ENCODE results near the gene MED29. TPM values are rescaled to one million over a fixed set of nuclear protein-coding genes. Genes with fewer than 3 reads are reported as not detected.
A peak's percentile ranks its signal among the peaks of the same experiment; 100 is the strongest.

MED29 gene
- total and polyA plus RNA-seq, 2 of the 13 experiments (the other 11 are each of a cell fraction or from before 2014, with no cell fraction given), result 14.0 to 19.7 TPM

DNA sequence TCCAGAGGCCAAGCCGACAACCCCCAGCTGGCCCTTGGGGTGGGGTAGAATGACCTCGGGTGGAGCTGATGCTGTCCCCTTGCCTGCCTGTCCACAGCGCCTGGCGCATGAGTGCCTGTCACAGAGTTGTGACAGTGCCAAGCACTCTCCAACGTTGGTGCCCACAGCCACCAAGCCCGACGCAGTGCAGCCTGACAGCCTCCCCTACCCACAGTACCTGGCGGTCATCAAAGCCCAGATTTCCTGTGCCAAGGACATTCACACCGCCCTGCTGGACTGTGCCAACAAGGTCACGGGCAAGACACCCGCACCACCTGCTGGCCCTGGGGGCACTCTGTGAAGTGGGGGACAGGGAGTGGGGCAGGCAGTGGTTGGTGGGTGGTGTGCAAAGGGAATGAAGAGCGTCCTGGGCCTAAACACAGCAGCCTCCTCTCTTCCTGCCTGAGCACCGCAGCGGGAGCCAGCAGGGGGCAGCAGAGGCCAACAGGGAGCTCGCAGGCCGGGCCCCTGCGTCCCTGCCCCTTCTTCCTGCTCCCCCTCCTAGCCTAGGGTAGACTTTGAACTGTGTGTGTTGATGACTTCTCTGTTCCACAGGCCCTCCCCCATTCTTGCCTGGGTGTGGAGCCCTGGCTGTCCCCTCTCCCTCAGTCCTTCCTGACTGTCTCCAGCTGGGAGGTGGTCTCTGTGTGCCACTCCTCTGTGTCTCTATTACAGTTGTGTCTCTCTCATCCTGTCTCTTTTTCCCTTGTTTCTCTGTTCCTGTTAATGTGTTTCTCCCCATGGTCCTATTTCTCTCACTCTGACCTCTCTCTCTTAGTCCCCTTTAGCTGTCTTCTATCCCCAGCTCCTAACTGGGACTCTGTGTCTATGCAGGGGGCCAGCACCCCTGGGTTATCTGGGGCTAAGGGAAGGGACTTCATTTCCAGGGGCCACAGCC is 6.5 kb downstream of the MED29 start (continued):
- TF ChIP-seq, protein P1, sequence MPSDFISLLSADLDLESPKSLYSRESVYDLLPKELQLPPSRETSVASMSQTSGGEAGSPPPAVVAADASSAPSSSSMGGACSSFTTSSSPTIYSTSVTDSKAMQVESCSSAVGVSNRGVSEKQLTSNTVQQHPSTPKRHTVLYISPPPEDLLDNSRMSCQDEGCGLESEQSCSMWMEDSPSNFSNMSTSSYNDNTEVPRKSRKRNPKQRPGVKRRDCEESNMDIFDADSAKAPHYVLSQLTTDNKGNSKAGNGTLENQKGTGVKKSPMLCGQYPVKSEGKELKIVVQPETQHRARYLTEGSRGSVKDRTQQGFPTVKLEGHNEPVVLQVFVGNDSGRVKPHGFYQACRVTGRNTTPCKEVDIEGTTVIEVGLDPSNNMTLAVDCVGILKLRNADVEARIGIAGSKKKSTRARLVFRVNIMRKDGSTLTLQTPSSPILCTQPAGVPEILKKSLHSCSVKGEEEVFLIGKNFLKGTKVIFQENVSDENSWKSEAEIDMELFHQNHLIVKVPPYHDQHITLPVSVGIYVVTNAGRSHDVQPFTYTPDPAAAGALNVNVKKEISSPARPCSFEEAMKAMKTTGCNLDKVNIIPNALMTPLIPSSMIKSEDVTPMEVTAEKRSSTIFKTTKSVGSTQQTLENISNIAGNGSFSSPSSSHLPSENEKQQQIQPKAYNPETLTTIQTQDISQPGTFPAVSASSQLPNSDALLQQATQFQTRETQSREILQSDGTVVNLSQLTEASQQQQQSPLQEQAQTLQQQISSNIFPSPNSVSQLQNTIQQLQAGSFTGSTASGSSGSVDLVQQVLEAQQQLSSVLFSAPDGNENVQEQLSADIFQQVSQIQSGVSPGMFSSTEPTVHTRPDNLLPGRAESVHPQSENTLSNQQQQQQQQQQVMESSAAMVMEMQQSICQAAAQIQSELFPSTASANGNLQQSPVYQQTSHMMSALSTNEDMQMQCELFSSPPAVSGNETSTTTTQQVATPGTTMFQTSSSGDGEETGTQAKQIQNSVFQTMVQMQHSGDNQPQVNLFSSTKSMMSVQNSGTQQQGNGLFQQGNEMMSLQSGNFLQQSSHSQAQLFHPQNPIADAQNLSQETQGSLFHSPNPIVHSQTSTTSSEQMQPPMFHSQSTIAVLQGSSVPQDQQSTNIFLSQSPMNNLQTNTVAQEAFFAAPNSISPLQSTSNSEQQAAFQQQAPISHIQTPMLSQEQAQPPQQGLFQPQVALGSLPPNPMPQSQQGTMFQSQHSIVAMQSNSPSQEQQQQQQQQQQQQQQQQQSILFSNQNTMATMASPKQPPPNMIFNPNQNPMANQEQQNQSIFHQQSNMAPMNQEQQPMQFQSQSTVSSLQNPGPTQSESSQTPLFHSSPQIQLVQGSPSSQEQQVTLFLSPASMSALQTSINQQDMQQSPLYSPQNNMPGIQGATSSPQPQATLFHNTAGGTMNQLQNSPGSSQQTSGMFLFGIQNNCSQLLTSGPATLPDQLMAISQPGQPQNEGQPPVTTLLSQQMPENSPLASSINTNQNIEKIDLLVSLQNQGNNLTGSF (CRISPR knock-in tag; IDR thresholded peaks at IDR 0.05), result no peak
- TF ChIP-seq GABPB1 (CRISPR knock-in tag; IDR thresholded peaks at IDR 0.05), result peak; percentile 81
- TF ChIP-seq, protein P2, sequence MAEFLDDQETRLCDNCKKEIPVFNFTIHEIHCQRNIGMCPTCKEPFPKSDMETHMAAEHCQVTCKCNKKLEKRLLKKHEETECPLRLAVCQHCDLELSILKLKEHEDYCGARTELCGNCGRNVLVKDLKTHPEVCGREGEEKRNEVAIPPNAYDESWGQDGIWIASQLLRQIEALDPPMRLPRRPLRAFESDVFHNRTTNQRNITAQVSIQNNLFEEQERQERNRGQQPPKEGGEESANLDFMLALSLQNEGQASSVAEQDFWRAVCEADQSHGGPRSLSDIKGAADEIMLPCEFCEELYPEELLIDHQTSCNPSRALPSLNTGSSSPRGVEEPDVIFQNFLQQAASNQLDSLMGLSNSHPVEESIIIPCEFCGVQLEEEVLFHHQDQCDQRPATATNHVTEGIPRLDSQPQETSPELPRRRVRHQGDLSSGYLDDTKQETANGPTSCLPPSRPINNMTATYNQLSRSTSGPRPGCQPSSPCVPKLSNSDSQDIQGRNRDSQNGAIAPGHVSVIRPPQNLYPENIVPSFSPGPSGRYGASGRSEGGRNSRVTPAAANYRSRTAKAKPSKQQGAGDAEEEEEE (CRISPR knock-in tag; IDR thresholded peaks at IDR 0.05; ENCODE audit: borderline replicate concordance), result 0 out of 2 replicates have a peak, but pooled peaks have one; percentile 77
- TF ChIP-seq SOX5 (CRISPR knock-in tag; IDR thresholded peaks at IDR 0.05; ENCODE audit: borderline replicate concordance), result peak; percentile 83
- TF ChIP-seq, protein P3, sequence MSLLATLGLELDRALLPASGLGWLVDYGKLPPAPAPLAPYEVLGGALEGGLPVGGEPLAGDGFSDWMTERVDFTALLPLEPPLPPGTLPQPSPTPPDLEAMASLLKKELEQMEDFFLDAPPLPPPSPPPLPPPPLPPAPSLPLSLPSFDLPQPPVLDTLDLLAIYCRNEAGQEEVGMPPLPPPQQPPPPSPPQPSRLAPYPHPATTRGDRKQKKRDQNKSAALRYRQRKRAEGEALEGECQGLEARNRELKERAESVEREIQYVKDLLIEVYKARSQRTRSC (CRISPR knock-in tag; IDR thresholded peaks at IDR 0.05; ENCODE audit: low read depth), result no peak
- TF ChIP-seq ZNF251 (CRISPR knock-in tag; IDR thresholded peaks at IDR 0.05), result no peak
- TF ChIP-seq CBX1 (IDR thresholded peaks at IDR 0.05; ENCODE audit: low read depth), result peak; percentile 81
- TF ChIP-seq IKZF4 (CRISPR knock-in tag; IDR thresholded peaks at IDR 0.05; ENCODE audit: borderline replicate concordance, low read depth, not compliant biosample characterization), result peak; percentile 73
- TF ChIP-seq ZNF660 (CRISPR knock-in tag; IDR thresholded peaks at IDR 0.05; ENCODE audit: borderline replicate concordance, low read depth), result no peak
- TF ChIP-seq ZNF44 (CRISPR knock-in tag; IDR thresholded peaks at IDR 0.05), result no peak; the same call in 1 of the 2 replicates
- TF ChIP-seq SSRP1 (CRISPR knock-in tag; IDR thresholded peaks at IDR 0.05), result peak; percentile 55; the same call in 1 of the 2 replicates
- TF ChIP-seq TSC22D2 (CRISPR knock-in tag; IDR thresholded peaks at IDR 0.05; ENCODE audit: borderline replicate concordance), result no peak; the same call in 1 of the 2 replicates
- TF ChIP-seq ZNF333 (CRISPR knock-in tag; IDR thresholded peaks at IDR 0.05; ENCODE audit: borderline replicate concordance), result peak; percentile 37; the same call in 1 of the 2 replicates
- TF ChIP-seq MEIS1 (CRISPR knock-in tag; IDR thresholded peaks at IDR 0.05; ENCODE audit: borderline replicate concordance), result peak; percentile 61; the same call in 1 of the 2 replicates
- TF ChIP-seq KDM5B (CRISPR knock-in tag; IDR thresholded peaks at IDR 0.05; ENCODE audit: borderline replicate concordance), result peak; percentile 65; the same call in 1 of the 2 replicates
- peak; percentile 78 for TF ChIP-seq FOXK1 (CRISPR knock-in tag; IDR thresholded peaks at IDR 0.05; ENCODE audit: borderline replicate concordance, low read depth)
- no peak for TF ChIP-seq ZKSCAN1 (IDR thresholded peaks at IDR 0.05; ENCODE audit: low read length)
- peak; percentile 4 for TF ChIP-seq MED8 (CRISPR knock-in tag; IDR thresholded peaks at IDR 0.05; ENCODE audit: insufficient replicate concordance)
- no peak for TF ChIP-seq ZFP82 (CRISPR knock-in tag; IDR thresholded peaks at IDR 0.05; ENCODE audit: borderline replicate concordance)
- TF ChIP-seq NCOR1 (IDR thresholded peaks at IDR 0.05; ENCODE audit: borderline replicate concordance, low read length), result peak; percentile 88; the same call in 1 of the 2 replicates
- peak; percentile 92 for TF ChIP-seq ZNF350 (CRISPR knock-in tag; IDR thresholded peaks at IDR 0.05; ENCODE audit: borderline replicate concordance, low read depth)

All from HepG2 (cell line).